ENCODE data around the gene LSS. TPM values are rescaled to one million over a fixed set of nuclear protein-coding genes. Genes with fewer than 3 reads are reported as not detected.

The LSS gene
- total and polyA plus RNA-seq, 8 donors = 15.3 to 246 (median 36.1) TPM

- intact Hi-C loops (cut with DNase I; ENCODE audit: low total_unique reads) = no loop called here
- WGBS, 5 donors = 83 to 90% (median 84%) methylated on average over 10 of the region's 10 CpGs
- peak in 1 of 2 donors; percentile 18 for DNase-seq
- Histone ChIP-seq H3K27me3 (peaks cover 0 to 27% (median 7%) of the 10 kb centered on the region in 3 donors), H3K9me3 (no peaks in the 10 kb centered on the region), H3K4me3 (no peak overlapping the region), H3K4me1 (peaks cover 6 to 20% (median 13%) of the 10 kb centered on the region in 4 donors), H3K27ac (no peak overlapping the region), H3K36me3 (peaks cover 0 to 14% (median 3%) of the 10 kb centered on the region in 4 donors)
- no peak for TF ChIP-seq POLR2AphosphoS5 (IDR thresholded peaks at IDR 0.05)
These were observed 71.9 kb downstream of the LSS start for GRCh38 chr21:46156678-46157077.

- Histone ChIP-seq H3K27me3 (peaks cover 0 to 23% (median 3%) of the 10 kb centered on the region in 3 donors), H3K4me3 (no peak overlapping the region), H3K9me3 (no peaks in the 10 kb centered on the region), H3K27ac (no peak overlapping the region), H3K36me3 (peaks cover 0 to 10% (median 2%) of the 10 kb centered on the region in 4 donors), H3K4me1 (peaks cover 6 to 16% (median 13%) of the 10 kb centered on the region in 4 donors)
- DNase-seq = no peak
- TF ChIP-seq POLR2A (IDR thresholded peaks at IDR 0.05) = no peak
- no peak for TF ChIP-seq POLR2AphosphoS5 (IDR thresholded peaks at IDR 0.05)
- no peak for TF ChIP-seq EP300 (IDR thresholded peaks at IDR 0.05)
- 72 to 82% (median 81%) methylated on average over 7 of the region's 7 CpGs for WGBS, 5 donors
- intact Hi-C loops (cut with DNase I; ENCODE audit: low total_unique reads) = no loop called here
These were observed 72.3 kb downstream of the LSS start for GRCh38 chr21:46156378-46156645.

GRCh38 chr21:46155514-46156377, 72.8 kb downstream of the LSS start, which contains the start of gene FTCD:
TSS of gene FTCD (minus strand) at chr21:46155579. CDS start at chr21:46155523, 56 bp downstream.
- WGBS, 5 donors = 75 to 81% (median 80%) methylated on average over 32 to 34 of the region's 34 CpGs
- DNase-seq = peak in 1 of 2 donors; percentile 20
- peaks cover 0 to 6% (median 0%) of the 10 kb centered on the region in 4 donors for H3K36me3 ChIP-seq
- no peak for TF ChIP-seq POLR2A (IDR thresholded peaks at IDR 0.05)
- no peak for TF ChIP-seq EP300 (IDR thresholded peaks at IDR 0.05)
- no peak for TF ChIP-seq POLR2AphosphoS5 (IDR thresholded peaks at IDR 0.05)
- no peak for TF ChIP-seq CTCF (IDR thresholded peaks at IDR 0.05)
- no peak within 1 kb of the TSS for H3K27ac ChIP-seq
- H3K4me3 ChIP-seq = no peak within 1 kb of the TSS
- intact Hi-C loops (cut with DNase I; ENCODE audit: low total_unique reads) = no loop called here
- peaks cover 0 to 18% (median 0%) of the 10 kb centered on the region in 3 donors for H3K27me3 ChIP-seq
- no peaks in the 10 kb centered on the region for H3K9me3 ChIP-seq
- H3K4me1 ChIP-seq = peaks cover 6 to 14% (median 12%) of the 10 kb centered on the region in 4 donors

- no peak overlapping the region for H3K4me3 ChIP-seq
- no peaks in the 10 kb centered on the region for H3K9me3 ChIP-seq
- no peak for DNase-seq
- H3K27ac ChIP-seq = no peak overlapping the region
- H3K27me3 ChIP-seq = peaks cover 0 to 18% (median 0%) of the 10 kb centered on the region in 3 donors
- H3K4me1 ChIP-seq = peaks cover 6 to 14% (median 12%) of the 10 kb centered on the region in 4 donors
- 83 to 87% (median 86%) methylated on average over 11 to 16 of the region's 16 CpGs for WGBS, 5 donors
- H3K36me3 ChIP-seq = peaks cover 0 to 6% (median 0%) of the 10 kb centered on the region in 4 donors
- intact Hi-C loops (cut with DNase I; ENCODE audit: low total_unique reads) = no loop called here
- TF ChIP-seq CTCF (IDR thresholded peaks at IDR 0.05) = no peak
- no peak for TF ChIP-seq POLR2AphosphoS5 (IDR thresholded peaks at IDR 0.05)
- no peak for TF ChIP-seq EP300 (IDR thresholded peaks at IDR 0.05)
- no peak for TF ChIP-seq POLR2A (IDR thresholded peaks at IDR 0.05)
These were observed 73.5 kb downstream of the LSS start for GRCh38 chr21:46154955-46155513.

GRCh38 chr21:46154155-46154954, 74.2 kb downstream of the LSS start:
- no peak overlapping the region for H3K27ac ChIP-seq
- H3K36me3 ChIP-seq = peaks cover 0 to 6% (median 0%) of the 10 kb centered on the region in 4 donors
- WGBS, 5 donors = 88 to 90% (median 89%) methylated on average over 14 to 39 of the region's 39 CpGs
- H3K9me3 ChIP-seq = no peaks in the 10 kb centered on the region
- intact Hi-C loops (cut with DNase I; ENCODE audit: low total_unique reads) = no loop called here
- no peak for TF ChIP-seq POLR2A (IDR thresholded peaks at IDR 0.05)
- no peak for TF ChIP-seq EP300 (IDR thresholded peaks at IDR 0.05)
- TF ChIP-seq CTCF (IDR thresholded peaks at IDR 0.05) = no peak
- no peak for TF ChIP-seq POLR2AphosphoS5 (IDR thresholded peaks at IDR 0.05)
- DNase-seq = peak in 1 of 2 donors; percentile 21
- peaks cover 0 to 18% (median 0%) of the 10 kb centered on the region in 3 donors for H3K27me3 ChIP-seq
- no peak overlapping the region for H3K4me3 ChIP-seq
- H3K4me1 ChIP-seq = peaks cover 6 to 14% (median 12%) of the 10 kb centered on the region in 4 donors

Measured in stomach (tissue), 9 donors.